Mesendoderm (in vitro differentiated cells): Measurements from ENCODE around the gene SNTG2.

Experiments
- DNase-seq: peaks from one replicate; pipeline ENCODE4 v3.0.0; 2013
- H2AK5ac ChIP-seq: 2 replicates; pipeline ENCODE4 v1.6.1; 2013; ENCODE audit warnings: low read length, inconsistent platforms
- H2BK120ac ChIP-seq: 2 replicates; pipeline ENCODE4 v1.6.1; 2013; ENCODE audit warnings: low read depth, mild to moderate bottlenecking, low read length, moderate library complexity, mixed read lengths
- H2BK15ac ChIP-seq: replicated peaks from 2 replicates; pipeline ENCODE4 v1.6.1; 2013; ENCODE audit warnings: low read depth, mild to moderate bottlenecking, moderate library complexity
- H2BK5ac ChIP-seq: 2 replicates; pipeline ENCODE4 v1.6.1; 2013; ENCODE audit warnings: low read length, inconsistent platforms
- H3K18ac ChIP-seq: 2 replicates; pipeline ENCODE4 v1.6.1; 2013; ENCODE audit warnings: mild to moderate bottlenecking, low read length, mixed read lengths
- H3K23ac ChIP-seq: one replicate; pipeline ENCODE4 v1.6.1; 2013; ENCODE audit warnings: low read length
- H3K27ac ChIP-seq: 2 replicates; pipeline ENCODE4 v1.5.1; 2013; ENCODE audit warnings: low read depth, mild to moderate bottlenecking, inconsistent platforms, low read length, moderate library complexity
- H3K27me3 ChIP-seq: 2 replicates; pipeline ENCODE4 v1.6.1; 2013; ENCODE audit warnings: low read length, control low read depth, mild to moderate bottlenecking, inconsistent platforms; ENCODE audit not compliant: insufficient read depth, poor library complexity
- H3K36me3 ChIP-seq: 2 replicates; pipeline ENCODE4 v1.6.1; 2013; ENCODE audit warnings: low read length, inconsistent platforms; ENCODE audit not compliant: control insufficient read depth, insufficient read depth
- H3K4ac ChIP-seq: one replicate; pipeline ENCODE4 v1.6.1; 2013; ENCODE audit warnings: low read depth, mild to moderate bottlenecking, low read length, moderate library complexity
- H3K4me1 ChIP-seq: 2 replicates; pipeline ENCODE4 v1.6.1; 2013; ENCODE audit warnings: low read depth, low read length, inconsistent platforms; ENCODE audit not compliant: control insufficient read depth
- H3K4me2 ChIP-seq: 2 replicates; pipeline ENCODE4 v1.6.1; 2013; ENCODE audit warnings: low read length
- H3K4me3 ChIP-seq: 2 replicates; pipeline ENCODE4 v1.5.1; 2013; ENCODE audit warnings: mild to moderate bottlenecking, low read length
- H3K56ac ChIP-seq: one replicate; pipeline ENCODE4 v1.6.1; 2013; ENCODE audit warnings: low read length
- H3K79me1 ChIP-seq: 2 replicates; pipeline ENCODE4 v1.6.1; 2013; ENCODE audit warnings: low read length, inconsistent platforms
- H3K79me2 ChIP-seq: 2 replicates; pipeline ENCODE4 v1.6.1; 2013; ENCODE audit warnings: mild to moderate bottlenecking, low read length; ENCODE audit not compliant: control insufficient read depth, insufficient read depth
- H3K9ac ChIP-seq: 2 replicates; pipeline ENCODE4 v1.6.1; 2013; ENCODE audit warnings: low read length, inconsistent platforms
- H4K5ac ChIP-seq: one replicate; pipeline ENCODE4 v1.6.1; 2013; ENCODE audit warnings: low read length
- H4K8ac ChIP-seq: one replicate; pipeline ENCODE4 v1.6.1; 2013; ENCODE audit warnings: low read depth, mild to moderate bottlenecking, control low read depth, low read length, moderate library complexity
- WGBS: extraction: QIAGEN DNeasy Blood & Tissue Kit; methylation state at CpG from one replicate; pipeline ENCODE4 v1.1.7; 2013; ENCODE audit warnings: low lambda C conversion rate, missing lambda C conversion rate; ENCODE audit not compliant: insufficient coverage; ENCODE audit errors: extremely low coverage; 5-methylcytosine and 5-hydroxymethylcytosine counted together

SNTG2 gene

GRCh38 chr2:1236606-1237005 lies 286.0 kb downstream of the SNTG2 start:
- no peaks in the 10 kb centered on the region for H3K4me1 ChIP-seq
- no peak overlapping the region for H3K4me2 ChIP-seq
- no peaks in the 10 kb centered on the region for H3K27me3 ChIP-seq
- H2AK5ac ChIP-seq: no peak overlapping the region
- no peak overlapping the region for H2BK15ac ChIP-seq
- H3K79me1 ChIP-seq: no peaks in the 10 kb centered on the region
- H3K9ac ChIP-seq: no peak overlapping the region
- no peak overlapping the region for H2BK5ac ChIP-seq
- H3K23ac ChIP-seq: no peak overlapping the region
- H3K27ac ChIP-seq: no peak overlapping the region
- H3K18ac ChIP-seq: no peak overlapping the region
- WGBS: no CpG with 5 or more reads among the region's 1 CpG
- no peak overlapping the region for H3K4me3 ChIP-seq
- H3K36me3 ChIP-seq: no peaks in the 10 kb centered on the region
- H4K8ac ChIP-seq: no peak overlapping the region
- no peak for DNase-seq
- H4K5ac ChIP-seq: no peak overlapping the region
- no peak overlapping the region for H3K56ac ChIP-seq
- no peak overlapping the region for H3K4ac ChIP-seq
- H2BK120ac ChIP-seq: no peak overlapping the region
- no peaks in the 10 kb centered on the region for H3K79me2 ChIP-seq

DNA sequence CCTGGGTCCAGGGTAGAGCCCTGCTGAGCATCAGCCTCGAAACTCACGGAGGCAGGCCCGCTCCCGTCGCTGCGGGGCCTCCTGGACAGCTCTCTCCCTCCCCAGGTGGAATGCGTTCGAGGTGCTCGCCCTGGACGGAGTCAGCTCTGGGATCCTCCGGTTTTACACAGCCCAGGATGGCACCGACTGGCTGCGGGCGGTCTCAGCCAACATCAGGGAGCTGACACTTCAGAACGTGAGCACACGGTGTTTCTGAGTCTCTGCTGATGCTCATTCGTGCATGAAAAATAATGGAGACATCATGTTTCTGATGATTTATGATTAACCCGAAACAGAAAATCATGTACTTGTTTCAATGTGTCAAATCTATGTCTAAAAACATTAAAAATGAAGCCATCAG lies 287.1 kb downstream of the SNTG2 start:
- no peak overlapping the region for H2BK5ac ChIP-seq

DNA sequence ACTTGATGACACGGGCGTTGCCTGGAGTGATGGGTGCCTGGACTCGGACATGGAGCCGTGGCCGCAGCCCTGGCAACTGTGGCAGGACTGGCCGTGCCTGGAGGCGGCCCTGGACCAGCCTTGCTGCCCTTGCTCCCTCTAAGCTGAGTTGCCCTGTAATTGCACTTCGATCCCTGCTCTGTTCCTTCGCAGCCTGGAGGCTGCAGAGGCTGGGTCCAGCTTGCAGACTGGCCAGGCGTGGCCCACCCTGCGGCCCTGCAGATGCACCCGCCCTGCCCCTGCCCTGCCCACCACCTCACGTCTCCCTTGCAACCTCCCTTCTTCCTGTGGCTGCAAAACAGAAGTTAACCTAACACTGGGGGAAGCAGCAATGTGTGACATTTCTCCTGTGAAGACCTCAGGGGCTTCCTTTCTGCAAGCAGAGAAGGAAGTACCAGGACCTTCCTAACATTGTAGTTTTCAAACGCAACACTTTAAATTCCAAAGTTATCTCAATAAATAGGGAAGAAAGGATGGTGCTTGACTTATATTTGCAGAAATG lies 288.0 kb downstream of the SNTG2 start:
- no peak overlapping the region for H3K23ac ChIP-seq
- no peak overlapping the region for H3K18ac ChIP-seq
- no peak overlapping the region for H4K5ac ChIP-seq
- no peaks in the 10 kb centered on the region for H3K79me2 ChIP-seq
- H3K27me3 ChIP-seq: no peaks in the 10 kb centered on the region
- no peaks in the 10 kb centered on the region for H3K79me1 ChIP-seq
- no peak overlapping the region for H3K4me2 ChIP-seq
- no peaks in the 10 kb centered on the region for H3K4me1 ChIP-seq
- no peaks in the 10 kb centered on the region for H3K36me3 ChIP-seq
- no peak overlapping the region for H3K9ac ChIP-seq
- no peak overlapping the region for H4K8ac ChIP-seq
- no peak overlapping the region for H3K27ac ChIP-seq
- H3K4ac ChIP-seq: no peak overlapping the region
- no peak for DNase-seq
- no peak overlapping the region for H3K4me3 ChIP-seq
- H2BK15ac ChIP-seq: no peak overlapping the region
- no peak overlapping the region for H2BK120ac ChIP-seq
- no CpG with 5 or more reads among the region's 14 CpGs for WGBS
- no peak overlapping the region for H2BK5ac ChIP-seq
- H3K56ac ChIP-seq: no peak overlapping the region
- H2AK5ac ChIP-seq: no peak overlapping the region

More for the DNA sequence above, 287.1 kb downstream of the SNTG2 start:
- Histone ChIP-seq H3K18ac (no peak overlapping the region), H3K79me2 (no peaks in the 10 kb centered on the region), H4K5ac (no peak overlapping the region), H3K4ac (no peak overlapping the region), H3K4me3 (no peak overlapping the region), H4K8ac (no peak overlapping the region), H2BK120ac (no peak overlapping the region), H2AK5ac (no peak overlapping the region), H3K79me1 (no peaks in the 10 kb centered on the region), H3K23ac (no peak overlapping the region), H3K27ac (no peak overlapping the region), H3K36me3 (no peaks in the 10 kb centered on the region), H2BK15ac (no peak overlapping the region), H3K4me1 (no peaks in the 10 kb centered on the region), H3K4me2 (no peak overlapping the region), H3K56ac (no peak overlapping the region), H3K27me3 (no peaks in the 10 kb centered on the region), H3K9ac (no peak overlapping the region)
- no peak for DNase-seq
- no CpG with 5 or more reads among the region's 18 CpGs for WGBS

DNA sequence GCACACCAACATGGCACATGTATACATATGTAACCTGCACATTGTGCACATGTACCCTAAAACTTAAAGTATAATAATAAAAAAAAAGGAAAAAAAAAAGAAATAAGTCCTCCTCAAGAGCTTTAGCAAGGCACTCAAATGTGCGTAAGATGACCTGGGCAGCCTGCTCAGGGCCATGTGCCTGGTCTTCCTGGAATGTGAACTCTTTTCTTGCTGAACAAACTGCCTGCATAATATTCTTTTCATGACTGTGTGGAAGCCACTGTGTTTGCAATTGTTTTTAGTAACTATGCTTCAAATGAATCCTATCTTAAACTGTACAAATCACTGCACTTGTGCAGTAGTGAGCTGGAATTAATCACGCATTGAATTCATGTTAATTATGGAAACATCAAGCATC lies 294.5 kb downstream of the SNTG2 start:
- no peak overlapping the region for H4K5ac ChIP-seq
- H4K8ac ChIP-seq: no peak overlapping the region
- no peaks in the 10 kb centered on the region for H3K4me1 ChIP-seq
- H3K9ac ChIP-seq: no peak overlapping the region
- no peak overlapping the region for H3K27ac ChIP-seq
- no peak for DNase-seq
- no peaks in the 10 kb centered on the region for H3K79me1 ChIP-seq
- no peak overlapping the region for H3K56ac ChIP-seq
- no peak overlapping the region for H3K4ac ChIP-seq
- no peaks in the 10 kb centered on the region for H3K36me3 ChIP-seq
- H2BK120ac ChIP-seq: no peak overlapping the region
- H2AK5ac ChIP-seq: no peak overlapping the region
- H2BK15ac ChIP-seq: no peak overlapping the region
- no peaks in the 10 kb centered on the region for H3K27me3 ChIP-seq
- H3K4me2 ChIP-seq: no peak overlapping the region
- H3K79me2 ChIP-seq: no peaks in the 10 kb centered on the region
- H3K23ac ChIP-seq: no peak overlapping the region
- H3K18ac ChIP-seq: no peak overlapping the region
- no peak overlapping the region for H3K4me3 ChIP-seq
- WGBS: no CpG with 5 or more reads among the region's 2 CpGs
- H2BK5ac ChIP-seq: no peak overlapping the region

DNA sequence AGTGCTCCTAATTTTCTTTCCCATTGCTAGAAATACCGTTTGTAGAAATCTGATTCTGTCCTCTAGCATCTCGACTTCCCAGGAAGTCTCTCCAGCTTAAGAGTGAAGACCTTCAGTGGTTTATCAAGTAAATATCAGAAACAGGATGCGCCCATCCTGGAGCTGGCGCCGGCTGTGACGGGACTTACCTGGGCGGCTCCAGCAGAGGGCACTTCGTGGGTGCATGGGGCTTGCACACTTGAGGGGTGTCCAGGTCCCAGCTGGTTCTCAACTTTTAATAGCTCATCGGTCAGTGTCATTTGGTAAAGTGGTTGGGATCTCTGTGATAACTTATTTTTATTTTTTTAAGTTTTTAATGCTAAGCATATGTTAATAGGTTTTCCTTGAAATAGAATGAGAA lies 295.6 kb downstream of the SNTG2 start:
- Histone ChIP-seq H3K79me2 (no peaks in the 10 kb centered on the region), H3K56ac (no peak overlapping the region), H2BK120ac (no peak overlapping the region), H3K79me1 (no peaks in the 10 kb centered on the region), H4K8ac (no peak overlapping the region), H3K27ac (no peak overlapping the region), H3K36me3 (no peaks in the 10 kb centered on the region), H3K4me3 (no peak overlapping the region), H3K4ac (no peak overlapping the region), H3K18ac (no peak overlapping the region), H2BK15ac (no peak overlapping the region), H4K5ac (no peak overlapping the region), H3K9ac (no peak overlapping the region), H3K27me3 (no peaks in the 10 kb centered on the region), H3K4me1 (no peaks in the 10 kb centered on the region), H3K23ac (no peak overlapping the region), H3K4me2 (no peak overlapping the region), H2BK5ac (no peak overlapping the region), H2AK5ac (no peak overlapping the region)
- peak; percentile 14 for DNase-seq
- no CpG with 5 or more reads among the region's 9 CpGs for WGBS

- H2BK15ac ChIP-seq: no peak overlapping the region
- no peak overlapping the region for H4K8ac ChIP-seq
- H3K4ac ChIP-seq: no peak overlapping the region
- H3K79me2 ChIP-seq: no peaks in the 10 kb centered on the region
- H3K4me1 ChIP-seq: no peaks in the 10 kb centered on the region
- no peaks in the 10 kb centered on the region for H3K27me3 ChIP-seq
- H2BK5ac ChIP-seq: no peak overlapping the region
- H2AK5ac ChIP-seq: no peak overlapping the region
- no peak overlapping the region for H3K4me2 ChIP-seq
- H3K23ac ChIP-seq: no peak overlapping the region
- H3K4me3 ChIP-seq: no peak overlapping the region
- DNase-seq: no peak
- H3K36me3 ChIP-seq: no peaks in the 10 kb centered on the region
- H3K79me1 ChIP-seq: no peaks in the 10 kb centered on the region
- no peak overlapping the region for H3K27ac ChIP-seq
- no peak overlapping the region for H3K9ac ChIP-seq
- WGBS: no CpG with 5 or more reads among the region's 3 CpGs
- H2BK120ac ChIP-seq: no peak overlapping the region
- no peak overlapping the region for H3K56ac ChIP-seq
- no peak overlapping the region for H4K5ac ChIP-seq
- no peak overlapping the region for H3K18ac ChIP-seq
Measured at GRCh38 chr2:1246991-1247390, 296.3 kb downstream of the SNTG2 start.
